GM19467 (cell line): ENCODE data around the gene CUBN.

ENCODE experiments used
- ATAC-seq: cut with Tn5 transposase; IDR thresholded peaks from one replicate; pipeline ENCODE4 v1.9.1; 2021; ENCODE audit warnings: mild to moderate bottlenecking, moderate library complexity; ENCODE audit not compliant: unreplicated experiment

CUBN gene

DNA sequence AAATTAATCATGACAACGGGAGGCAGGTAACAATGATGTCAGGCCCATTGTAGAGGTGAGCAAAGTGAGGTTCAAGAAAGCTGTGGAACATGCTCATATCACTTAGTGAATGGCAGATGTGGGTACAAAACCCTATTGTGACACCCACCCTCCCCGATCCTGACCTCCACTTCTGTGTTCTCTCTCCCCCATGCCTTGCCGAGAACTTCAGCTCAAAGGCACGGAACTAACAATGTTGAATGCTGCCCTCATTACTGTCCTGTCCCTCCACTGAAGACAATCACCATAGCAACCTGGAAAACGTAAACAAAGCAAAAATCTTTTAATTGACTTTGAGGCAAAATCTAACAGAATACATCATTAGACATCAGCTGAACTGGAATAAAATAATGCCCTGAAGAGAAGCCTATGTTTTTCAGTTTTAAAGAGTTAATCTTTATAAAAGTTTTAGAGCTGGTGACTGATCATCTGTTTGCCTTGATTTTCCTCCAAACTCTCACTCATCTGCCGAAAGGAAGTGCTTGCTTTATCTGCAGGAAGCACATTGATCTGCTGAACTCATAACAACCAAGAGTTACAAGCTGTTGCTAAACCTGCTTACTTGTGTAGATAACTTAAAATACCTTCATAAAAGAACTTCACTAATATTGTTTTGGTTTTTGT, 133.6 kb downstream of the CUBN start:
- ATAC-seq = no peak

DNA sequence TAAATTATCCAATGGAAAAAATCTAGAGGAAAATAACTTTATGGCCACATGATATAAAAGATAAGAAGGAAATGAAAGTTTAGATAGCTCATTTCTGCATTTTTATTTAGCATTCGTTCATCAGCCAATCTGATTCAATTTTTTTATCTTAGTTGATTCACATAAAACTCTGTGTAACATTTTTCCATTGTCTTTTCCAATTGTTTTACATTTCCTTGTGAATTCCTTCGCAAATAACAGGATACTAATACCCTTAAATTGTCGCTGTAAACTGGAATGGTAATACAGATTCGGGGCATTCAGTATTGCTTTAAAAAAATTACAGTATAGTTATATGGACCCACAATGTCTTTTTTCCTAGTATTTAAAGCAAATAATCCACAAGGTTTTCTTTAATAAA, 136.4 kb downstream of the CUBN start:
- no peak for ATAC-seq

- ATAC-seq = no peak
Measured at GRCh38 chr10:16992611-16993119, 136.9 kb downstream of the CUBN start.

DNA sequence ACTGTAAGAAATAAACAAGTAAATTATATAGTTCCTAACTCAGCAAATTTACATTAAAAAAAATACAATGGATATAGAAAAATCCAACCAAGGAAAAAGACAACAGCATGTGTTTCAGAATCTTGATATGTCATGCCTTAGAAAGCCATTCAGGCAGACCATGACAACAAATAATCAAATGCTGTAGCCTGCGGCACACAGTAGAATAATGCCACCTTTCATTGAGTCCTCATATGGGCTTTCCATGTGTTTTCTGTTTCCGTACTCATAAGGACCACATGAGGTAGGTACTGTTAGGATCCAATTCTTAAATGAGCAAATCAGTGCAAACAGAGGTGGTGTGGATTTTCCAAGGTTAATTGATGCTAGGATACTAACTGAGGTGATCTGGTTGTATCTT, 138.6 kb downstream of the CUBN start:
- ATAC-seq = no peak

GRCh38 chr10:16989826-16990293, 139.8 kb downstream of the CUBN start:
- ATAC-seq = no peak

DNA sequence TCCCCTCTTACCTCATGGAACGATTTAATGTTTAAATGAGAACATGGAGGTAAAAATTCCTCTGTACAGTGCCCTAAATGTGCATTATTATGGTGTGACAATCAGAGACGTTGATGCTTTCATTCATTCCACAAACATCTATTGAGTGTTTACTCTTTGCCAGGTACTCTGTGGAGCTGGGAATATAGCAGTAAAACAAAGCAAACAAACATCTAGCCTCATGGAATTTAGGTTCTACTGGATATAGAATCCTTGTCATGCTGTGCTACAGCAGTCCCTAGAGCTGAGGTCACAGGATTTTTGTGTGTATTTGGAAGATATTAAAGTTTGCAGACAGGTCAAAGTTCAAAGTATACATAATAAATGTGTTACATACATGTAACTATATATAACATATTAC, 140.7 kb downstream of the CUBN start:
- ATAC-seq = no peak

- ATAC-seq = no peak
Measured at GRCh38 chr10:16987976-16988610, 141.5 kb downstream of the CUBN start.

DNA sequence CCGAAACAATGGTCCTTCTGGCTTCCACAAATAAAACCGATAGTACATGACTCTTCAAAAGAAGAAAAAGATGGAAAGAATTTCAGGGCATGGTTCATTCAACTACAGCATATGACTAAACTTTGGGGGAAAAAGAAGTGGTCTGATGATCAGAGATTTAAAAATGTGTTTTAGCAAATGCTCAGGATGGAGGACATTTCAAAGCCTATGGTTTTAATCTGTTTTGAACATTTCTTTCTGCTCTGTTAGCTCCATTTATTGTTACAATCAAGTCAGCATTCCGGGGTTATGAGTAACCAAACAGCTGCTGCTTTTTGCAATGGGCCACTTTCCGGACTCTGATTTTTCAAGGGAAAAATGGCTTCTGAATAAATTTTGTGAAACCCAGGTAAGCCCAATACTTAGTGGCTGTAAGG, 142.4 kb downstream of the CUBN start:
- ATAC-seq = no peak

- no peak for ATAC-seq
Measured at GRCh38 chr10:16986406-16987205, 143.0 kb downstream of the CUBN start.

DNA sequence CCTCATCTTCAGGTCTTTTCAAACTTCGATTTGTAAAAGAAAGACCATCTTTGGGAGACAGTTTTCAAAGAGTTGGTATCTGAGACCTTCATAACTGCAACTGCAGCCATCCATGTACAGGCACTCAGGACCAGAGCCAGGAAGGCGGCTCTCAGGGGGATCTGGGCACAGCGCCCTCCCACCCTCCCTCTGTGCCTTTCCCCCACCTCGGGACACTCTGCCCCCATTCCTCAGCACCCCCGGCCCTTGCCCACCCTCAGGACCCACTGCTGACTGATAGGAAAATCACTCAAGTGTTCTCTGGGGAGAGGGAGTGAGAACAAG, 143.6 kb downstream of the CUBN start:
- ATAC-seq = no peak

DNA sequence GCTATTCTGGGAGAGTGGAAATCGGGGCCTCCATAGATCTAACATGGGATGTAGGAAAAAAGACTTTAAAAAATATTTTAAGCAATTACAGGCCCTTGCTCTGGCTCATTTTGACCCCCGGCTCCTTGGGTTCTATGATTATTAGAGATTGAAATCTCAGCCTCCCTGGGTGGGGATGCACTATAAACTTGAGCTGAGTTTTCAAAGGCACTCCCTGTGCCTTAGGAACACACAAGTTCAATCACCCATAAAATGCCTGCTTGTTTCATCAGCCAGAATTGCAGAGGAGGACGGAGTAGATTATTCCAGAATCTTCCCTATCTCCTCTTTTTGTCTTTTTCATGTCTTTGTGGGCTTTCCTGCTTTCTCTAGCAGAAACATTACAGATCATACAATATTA, 145.4 kb downstream of the CUBN start:
- ATAC-seq = no peak

DNA sequence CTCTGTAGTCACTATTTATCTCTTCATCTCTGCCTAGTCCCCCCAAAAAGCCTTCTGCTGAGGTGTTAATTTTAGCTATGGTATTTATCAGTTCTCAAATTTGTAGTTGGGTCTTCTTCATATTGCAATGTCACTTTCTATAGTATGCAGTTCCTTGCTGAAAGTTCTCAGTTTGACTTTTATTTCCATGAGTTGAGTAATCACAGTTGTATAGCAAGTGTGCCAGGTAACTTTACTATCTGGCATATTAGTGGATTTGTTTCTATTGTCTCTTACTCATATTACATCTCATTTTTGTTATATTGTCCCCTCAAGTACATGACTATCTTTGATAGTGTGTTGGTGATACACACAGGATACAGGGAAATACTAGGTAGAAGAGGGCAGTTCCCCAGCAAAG, 152.8 kb downstream of the CUBN start:
- ATAC-seq = no peak

GRCh38 chr10:16975188-16975587, 154.4 kb downstream of the CUBN start:
- ATAC-seq = no peak

DNA sequence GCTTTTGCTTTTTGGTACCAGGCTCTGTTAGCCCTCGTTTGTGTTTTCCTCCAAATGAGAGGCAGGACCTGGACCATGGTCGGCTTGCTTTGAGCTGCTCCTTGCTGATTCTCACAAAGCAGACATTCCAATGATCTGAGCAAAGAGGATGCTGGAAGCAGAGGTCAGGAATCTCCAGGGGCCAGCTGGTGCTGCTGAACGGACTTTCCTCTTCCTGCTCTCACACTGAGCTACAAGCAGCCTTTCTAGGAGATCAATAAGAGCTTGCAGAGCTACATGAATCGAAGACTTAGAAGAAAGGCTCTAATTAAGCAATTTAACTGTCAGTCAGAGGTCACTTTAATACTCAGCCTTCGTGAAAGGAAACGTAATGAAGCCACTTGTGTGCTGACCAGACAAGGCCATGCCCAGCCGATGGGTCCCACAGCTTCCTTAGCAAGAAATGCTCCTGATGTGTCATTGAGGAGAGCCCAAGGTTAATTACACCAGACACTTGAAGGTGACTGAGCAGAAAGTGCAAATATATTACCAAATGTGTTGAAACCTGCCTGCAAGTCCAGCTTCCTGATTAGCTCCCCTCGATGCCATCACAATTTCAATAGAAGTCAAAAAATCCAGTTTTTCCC, 161.1 kb downstream of the CUBN start:
- ATAC-seq = no peak

DNA sequence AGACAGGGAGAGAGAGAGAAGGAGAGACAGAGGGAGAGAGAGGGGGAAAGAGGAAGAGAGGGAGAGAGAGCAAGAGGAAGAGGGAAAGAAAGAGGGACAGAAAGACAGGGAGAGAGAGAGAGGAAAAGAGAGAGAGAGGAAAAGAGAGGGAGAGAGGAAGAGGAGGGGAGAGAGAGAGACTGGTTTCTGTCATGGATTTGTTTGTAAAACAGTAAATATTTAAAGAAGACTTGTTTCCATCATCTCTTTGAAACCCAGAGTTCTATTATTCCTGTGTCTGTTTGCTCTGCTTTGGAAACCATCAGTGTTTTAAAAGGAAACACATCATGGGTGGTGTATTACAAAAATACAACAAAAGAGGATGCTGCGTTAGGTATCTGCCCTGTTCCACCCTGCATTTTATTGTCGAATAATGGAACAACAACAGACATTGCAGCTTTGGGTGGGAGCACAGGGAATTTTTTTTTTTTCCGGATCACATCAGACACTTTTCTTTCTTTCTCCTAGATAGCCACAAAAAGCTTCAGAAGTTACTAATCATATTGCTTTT, 161.7 kb downstream of the CUBN start:
- ATAC-seq = no peak

GRCh38 chr10:16966991-16967865, 162.4 kb downstream of the CUBN start:
- ATAC-seq = no peak

GRCh38 chr10:16965740-16966447, 163.7 kb downstream of the CUBN start:
- no peak for ATAC-seq

DNA sequence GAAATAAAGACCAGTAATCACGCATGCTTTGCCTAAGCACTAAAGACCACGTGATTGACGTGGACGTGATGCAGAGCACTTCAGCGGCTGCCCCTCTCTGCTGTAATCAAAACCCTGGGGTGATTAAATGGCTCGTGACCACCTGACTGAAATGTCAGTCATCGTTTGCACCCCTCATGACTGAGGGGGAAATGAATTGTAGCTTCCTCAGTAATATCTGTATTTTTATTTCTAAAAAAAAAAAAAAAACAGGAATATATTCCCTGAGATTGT, 164.3 kb downstream of the CUBN start:
- ATAC-seq = no peak

- ATAC-seq = no peak
Measured at GRCh38 chr10:16964576-16965343, 164.9 kb downstream of the CUBN start.
